ENCODE measurements around the gene YARS1.
A peak's percentile ranks its signal among the peaks of the same experiment; 100 is the strongest.
"Not testable (repeated sequence)": the region's sequence is repeated elsewhere in the genome, so short reads cannot be mapped to it uniquely, and the experiment has no call there.

YARS1 gene

GRCh38 chr1:32806910-32807523 is 10.1 kb downstream of the YARS1 start:
- in situ Hi-C loops (cut with MboI; ENCODE audit: low sequenced_read_pairs): no loop called here
- Histone ChIP-seq H3K4me1 (no peaks in the 10 kb centered on the region), H3K27me3 (ENCODE audit: low read depth) (no peaks in the 10 kb centered on the region), H3K9me3 (no peaks in the 10 kb centered on the region), H3K36me3 (replicated peaks) (peaks cover 82% of the 10 kb centered on the region), H3K4me3 (no peak overlapping the region)
- no peak for DNase-seq (ENCODE audit: low spot score in 2 of 2)

GRCh38 chr1:32806290-32806689 is 10.9 kb downstream of the YARS1 start:
- Histone ChIP-seq H3K36me3 (replicated peaks) (peaks cover 80% of the 10 kb centered on the region), H3K27me3 (ENCODE audit: low read depth) (no peaks in the 10 kb centered on the region), H3K4me3 (no peak overlapping the region), H3K4me1 (no peaks in the 10 kb centered on the region), H3K9me3 (no peaks in the 10 kb centered on the region)
- in situ Hi-C loops (cut with MboI; ENCODE audit: low sequenced_read_pairs): no loop called here
- no peak for DNase-seq (ENCODE audit: low spot score in 2 of 2)

GRCh38 chr1:32804460-32804859 is 12.7 kb downstream of the YARS1 start:
- H3K9me3 ChIP-seq; H3K4me1 ChIP-seq; DNase-seq (ENCODE audit: low spot score in 2 of 2); H3K4me3 ChIP-seq; H3K27me3 ChIP-seq (ENCODE audit: low read depth); in situ Hi-C loops (cut with MboI; ENCODE audit: low sequenced_read_pairs): not testable (repeated sequence)
- peaks cover 78% of the 10 kb centered on the region for H3K36me3 ChIP-seq (replicated peaks)

GRCh38 chr1:32801096-32801715 is 16.0 kb downstream of the YARS1 start:
- Histone ChIP-seq H3K9me3 (no peaks in the 10 kb centered on the region), H3K4me3 (no peak overlapping the region), H3K36me3 (replicated peaks) (peaks cover 75% of the 10 kb centered on the region), H3K27me3 (ENCODE audit: low read depth) (no peaks in the 10 kb centered on the region), H3K4me1 (no peaks in the 10 kb centered on the region)
- DNase-seq (ENCODE audit: low spot score in 2 of 2): no peak
- in situ Hi-C loops (cut with MboI; ENCODE audit: low sequenced_read_pairs): no loop called here

GRCh38 chr1:32798679-32799416 is 18.3 kb downstream of the YARS1 start:
- H3K36me3 ChIP-seq (replicated peaks): peaks cover 85% of the 10 kb centered on the region
- no peaks in the 10 kb centered on the region for H3K27me3 ChIP-seq (ENCODE audit: low read depth)
- no peak for DNase-seq (ENCODE audit: low spot score in 2 of 2)
- H3K9me3 ChIP-seq: no peaks in the 10 kb centered on the region
- in situ Hi-C loops (cut with MboI; ENCODE audit: low sequenced_read_pairs): no loop called here
- no peak overlapping the region for H3K4me3 ChIP-seq
- no peaks in the 10 kb centered on the region for H3K4me1 ChIP-seq

- Histone ChIP-seq H3K4me1 (no peaks in the 10 kb centered on the region), H3K27me3 (ENCODE audit: low read depth) (no peaks in the 10 kb centered on the region), H3K9me3 (no peaks in the 10 kb centered on the region), H3K4me3 (no peak overlapping the region), H3K36me3 (replicated peaks) (peaks cover 86% of the 10 kb centered on the region)
- in situ Hi-C loops (cut with MboI; ENCODE audit: low sequenced_read_pairs): no loop called here
- no peak for DNase-seq (ENCODE audit: low spot score in 2 of 2)
These were observed 19.0 kb downstream of the YARS1 start for GRCh38 chr1:32798191-32798590.

GRCh38 chr1:32797456-32797855 is 19.7 kb downstream of the YARS1 start:
- in situ Hi-C loops (cut with MboI; ENCODE audit: low sequenced_read_pairs): no loop called here
- H3K4me3 ChIP-seq: no peak overlapping the region
- no peaks in the 10 kb centered on the region for H3K27me3 ChIP-seq (ENCODE audit: low read depth)
- H3K9me3 ChIP-seq: no peaks in the 10 kb centered on the region
- peaks cover 87% of the 10 kb centered on the region for H3K36me3 ChIP-seq (replicated peaks)
- H3K4me1 ChIP-seq: no peaks in the 10 kb centered on the region
- DNase-seq (ENCODE audit: low spot score in 2 of 2): no peak

- H3K9me3 ChIP-seq; H3K4me3 ChIP-seq; DNase-seq (ENCODE audit: low spot score in 2 of 2); H3K4me1 ChIP-seq; in situ Hi-C loops (cut with MboI; ENCODE audit: low sequenced_read_pairs); H3K27me3 ChIP-seq (ENCODE audit: low read depth): not testable (repeated sequence)
- peaks cover 90% of the 10 kb centered on the region for H3K36me3 ChIP-seq (replicated peaks)
These were observed 21.4 kb downstream of the YARS1 start for GRCh38 chr1:32795763-32796162.

GRCh38 chr1:32791881-32792280 is 25.3 kb downstream of the YARS1 start:
- Histone ChIP-seq H3K4me3 (no peak overlapping the region), H3K27me3 (ENCODE audit: low read depth) (no peaks in the 10 kb centered on the region), H3K4me1 (no peaks in the 10 kb centered on the region), H3K36me3 (replicated peaks) (peaks cover 88% of the 10 kb centered on the region), H3K9me3 (no peaks in the 10 kb centered on the region)
- no peak for DNase-seq (ENCODE audit: low spot score in 2 of 2)
- in situ Hi-C loops (cut with MboI; ENCODE audit: low sequenced_read_pairs): no loop called here

- H3K36me3 ChIP-seq (replicated peaks): peaks cover 93% of the 10 kb centered on the region
- H3K4me1 ChIP-seq; H3K4me3 ChIP-seq; DNase-seq (ENCODE audit: low spot score in 2 of 2); H3K9me3 ChIP-seq; H3K27me3 ChIP-seq (ENCODE audit: low read depth): not testable (repeated sequence)
- in situ Hi-C loops (cut with MboI; ENCODE audit: low sequenced_read_pairs): loop anchor here (10.0 kb wide), 1 partner anchor 125 kb away; no protein-coding TSS in a partner anchor
These were observed 27.8 kb downstream of the YARS1 start for GRCh38 chr1:32789356-32789755.

GRCh38 chr1:32786856-32787255 is 30.3 kb downstream of the YARS1 start:
- Histone ChIP-seq H3K36me3 (replicated peaks) (peaks cover 96% of the 10 kb centered on the region), H3K4me3 (no peak overlapping the region), H3K27me3 (ENCODE audit: low read depth) (no peaks in the 10 kb centered on the region), H3K4me1 (no peaks in the 10 kb centered on the region), H3K9me3 (no peaks in the 10 kb centered on the region)
- in situ Hi-C loops (cut with MboI; ENCODE audit: low sequenced_read_pairs): loop anchor here (10.0 kb wide), 1 partner anchor 122 kb away; no protein-coding TSS in a partner anchor
- peak in 1 of 2 experiments; percentile 27 for DNase-seq (ENCODE audit: low spot score in 2 of 2)

GRCh38 chr1:32784817-32785216 is 32.3 kb downstream of the YARS1 start:
- in situ Hi-C loops (cut with MboI; ENCODE audit: low sequenced_read_pairs): loop anchor here (10.0 kb wide), 1 partner anchor 120 kb away; no protein-coding TSS in a partner anchor
- H3K4me3 ChIP-seq: no peak overlapping the region
- DNase-seq (ENCODE audit: low spot score in 2 of 2): no peak
- H3K4me1 ChIP-seq: no peaks in the 10 kb centered on the region
- H3K36me3 ChIP-seq (replicated peaks): peaks cover 100% of the 10 kb centered on the region
- no peaks in the 10 kb centered on the region for H3K27me3 ChIP-seq (ENCODE audit: low read depth)
- H3K9me3 ChIP-seq: no peaks in the 10 kb centered on the region

- Histone ChIP-seq H3K4me1 (no peaks in the 10 kb centered on the region), H3K36me3 (replicated peaks) (peaks cover 100% of the 10 kb centered on the region)
- in situ Hi-C loops (cut with MboI; ENCODE audit: low sequenced_read_pairs): loop anchor here (10.0 kb wide), 1 partner anchor 119 kb away; no protein-coding TSS in a partner anchor
These were observed 33.3 kb downstream of the YARS1 start for GRCh38 chr1:32783851-32784250.

GRCh38 chr1:32782086-32782485 is 35.1 kb downstream of the YARS1 start:
- H3K27me3 ChIP-seq (ENCODE audit: low read depth): no peaks in the 10 kb centered on the region
- in situ Hi-C loops (cut with MboI; ENCODE audit: low sequenced_read_pairs): loop anchor here (10.0 kb wide), 1 partner anchor 117 kb away; no protein-coding TSS in a partner anchor
- H3K36me3 ChIP-seq (replicated peaks): peaks cover 98% of the 10 kb centered on the region
- no peak for DNase-seq (ENCODE audit: low spot score in 2 of 2)
- no peaks in the 10 kb centered on the region for H3K9me3 ChIP-seq
- no peak overlapping the region for H3K4me3 ChIP-seq
- no peaks in the 10 kb centered on the region for H3K4me1 ChIP-seq

More at GRCh38 chr1:32783851-32784250, 33.3 kb downstream of the YARS1 start:
- no peak overlapping the region for H3K4me3 ChIP-seq
- H3K27me3 ChIP-seq (ENCODE audit: low read depth): no peaks in the 10 kb centered on the region
- no peaks in the 10 kb centered on the region for H3K9me3 ChIP-seq
- no peak for DNase-seq (ENCODE audit: low spot score in 2 of 2)
